Measurements from ENCODE around the gene COPB2. TPM values are rescaled to one million over a fixed set of nuclear protein-coding genes. Genes with fewer than 3 reads are reported as not detected.

COPB2 gene
- total RNA-seq, 4 donors from 2014 or later, result 46.7 to 59.3 (median 51.2) TPM

DNA sequence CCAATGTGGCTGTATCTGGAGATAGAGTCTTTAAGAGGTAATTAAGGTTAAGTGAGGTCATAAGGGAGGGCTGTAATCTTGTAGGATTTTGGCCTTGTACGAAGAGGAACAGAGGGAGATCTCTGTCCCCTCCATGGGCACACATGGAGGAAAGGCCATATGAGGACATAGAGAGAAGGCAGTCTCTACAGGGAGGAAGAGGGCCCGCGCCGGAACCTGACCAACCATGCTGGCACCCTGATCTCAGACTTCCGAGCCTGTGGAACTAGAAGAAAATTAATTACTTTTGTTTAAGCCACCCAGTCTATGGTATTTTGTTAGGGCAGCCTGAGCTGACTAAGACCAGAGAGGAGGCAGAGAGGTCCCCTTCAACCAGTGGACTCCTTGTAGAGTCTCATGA is 63.3 kb downstream of the COPB2 start:
- peak in 1 of 2 donors; percentile 59 for DNase-seq (ENCODE audit: low spot score in 2 of 2)
- Histone ChIP-seq H3K27me3 (peaks cover 10% of the 10 kb centered on the region), H3K4me1 (peaks cover 8% of the 10 kb centered on the region), H3K9me3 (no peaks in the 10 kb centered on the region), H3K4me3 (no peak overlapping the region), H3K36me3 (no peaks in the 10 kb centered on the region), H3K27ac (no peak overlapping the region)
- TF ChIP-seq, protein P1, sequence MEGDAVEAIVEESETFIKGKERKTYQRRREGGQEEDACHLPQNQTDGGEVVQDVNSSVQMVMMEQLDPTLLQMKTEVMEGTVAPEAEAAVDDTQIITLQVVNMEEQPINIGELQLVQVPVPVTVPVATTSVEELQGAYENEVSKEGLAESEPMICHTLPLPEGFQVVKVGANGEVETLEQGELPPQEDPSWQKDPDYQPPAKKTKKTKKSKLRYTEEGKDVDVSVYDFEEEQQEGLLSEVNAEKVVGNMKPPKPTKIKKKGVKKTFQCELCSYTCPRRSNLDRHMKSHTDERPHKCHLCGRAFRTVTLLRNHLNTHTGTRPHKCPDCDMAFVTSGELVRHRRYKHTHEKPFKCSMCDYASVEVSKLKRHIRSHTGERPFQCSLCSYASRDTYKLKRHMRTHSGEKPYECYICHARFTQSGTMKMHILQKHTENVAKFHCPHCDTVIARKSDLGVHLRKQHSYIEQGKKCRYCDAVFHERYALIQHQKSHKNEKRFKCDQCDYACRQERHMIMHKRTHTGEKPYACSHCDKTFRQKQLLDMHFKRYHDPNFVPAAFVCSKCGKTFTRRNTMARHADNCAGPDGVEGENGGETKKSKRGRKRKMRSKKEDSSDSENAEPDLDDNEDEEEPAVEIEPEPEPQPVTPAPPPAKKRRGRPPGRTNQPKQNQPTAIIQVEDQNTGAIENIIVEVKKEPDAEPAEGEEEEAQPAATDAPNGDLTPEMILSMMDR (IDR thresholded peaks at IDR 0.05), result no peak
- TF ChIP-seq POLR2A (IDR thresholded peaks at IDR 0.05), result no peak
- no peak for TF ChIP-seq POLR2AphosphoS5 (IDR thresholded peaks at IDR 0.05)
- TF ChIP-seq EP300 (IDR thresholded peaks at IDR 0.05), result no peak
- 91% methylated on average over 5 of the region's 5 CpGs for WGBS

- Histone ChIP-seq H3K4me3 (no peak overlapping the region), H3K9me3 (no peaks in the 10 kb centered on the region)
- TF ChIP-seq POLR2A (IDR thresholded peaks at IDR 0.05) (no peak), EP300 (IDR thresholded peaks at IDR 0.05) (no peak), POLR2AphosphoS5 (IDR thresholded peaks at IDR 0.05) (no peak)
- TF ChIP-seq, protein P1 (IDR thresholded peaks at IDR 0.05), result no peak
Measured at GRCh38 chr3:139325551-139325950, 63.9 kb downstream of the COPB2 start.

GRCh38 chr3:139324456-139324855 is 65.0 kb downstream of the COPB2 start:
- no peak for TF ChIP-seq POLR2AphosphoS5 (IDR thresholded peaks at IDR 0.05)
- no peak for TF ChIP-seq POLR2A (IDR thresholded peaks at IDR 0.05)
- no peak for TF ChIP-seq EP300 (IDR thresholded peaks at IDR 0.05)
- TF ChIP-seq, protein P1 (IDR thresholded peaks at IDR 0.05), result no peak

More at GRCh38 chr3:139325551-139325950, 63.9 kb downstream of the COPB2 start:
- Histone ChIP-seq H3K27ac (no peak overlapping the region), H3K27me3 (peaks cover 10% of the 10 kb centered on the region), H3K4me1 (peaks cover 8% of the 10 kb centered on the region), H3K36me3 (no peaks in the 10 kb centered on the region)
- peak in 1 of 2 donors; percentile 60 for DNase-seq (ENCODE audit: low spot score in 2 of 2)
- 87% methylated on average over 3 of the region's 3 CpGs for WGBS

DNA sequence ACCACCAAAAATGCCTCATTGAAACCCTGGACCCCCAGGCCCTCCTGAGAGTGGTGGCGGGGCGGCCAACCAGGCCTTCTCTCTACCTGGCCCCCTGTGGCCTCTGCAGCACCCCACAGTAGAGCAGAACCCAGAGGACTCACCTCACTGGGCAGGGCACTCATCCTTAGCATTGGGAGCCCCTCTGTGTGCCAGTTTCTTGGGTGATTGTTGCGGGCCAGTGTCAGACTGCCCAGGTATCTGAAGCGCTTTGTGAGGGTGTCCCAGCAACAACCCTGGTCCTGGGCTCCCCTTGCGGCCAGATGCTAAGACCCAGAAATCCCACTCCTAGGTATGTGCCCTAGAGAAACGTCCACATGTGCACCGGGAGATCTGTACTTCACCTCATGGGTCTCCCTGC is 66.3 kb downstream of the COPB2 start:
- peak in 1 of 2 donors; percentile 40 for DNase-seq (ENCODE audit: low spot score in 2 of 2)
- Histone ChIP-seq H3K4me1 (no peaks in the 10 kb centered on the region), H3K27me3 (peaks cover 1% of the 10 kb centered on the region), H3K4me3 (no peak overlapping the region), H3K9me3 (no peaks in the 10 kb centered on the region), H3K27ac (no peak overlapping the region), H3K36me3 (no peaks in the 10 kb centered on the region)
- WGBS, result 93% methylated on average over 5 of the region's 7 CpGs
- no peak for TF ChIP-seq POLR2A (IDR thresholded peaks at IDR 0.05)
- TF ChIP-seq POLR2AphosphoS5 (IDR thresholded peaks at IDR 0.05), result no peak
- TF ChIP-seq EP300 (IDR thresholded peaks at IDR 0.05), result no peak
- TF ChIP-seq, protein P1 (IDR thresholded peaks at IDR 0.05), result no peak

More at GRCh38 chr3:139324456-139324855, 65.0 kb downstream of the COPB2 start:
- no peaks in the 10 kb centered on the region for H3K27me3 ChIP-seq
- H3K4me3 ChIP-seq, result no peak overlapping the region
- H3K36me3 ChIP-seq, result no peaks in the 10 kb centered on the region
- no peak overlapping the region for H3K27ac ChIP-seq
- H3K9me3 ChIP-seq, result no peaks in the 10 kb centered on the region
- no peak for DNase-seq (ENCODE audit: low spot score in 2 of 2)
- H3K4me1 ChIP-seq, result peaks cover 6% of the 10 kb centered on the region
- WGBS, result 68% methylated on average over 5 of the region's 5 CpGs

DNA sequence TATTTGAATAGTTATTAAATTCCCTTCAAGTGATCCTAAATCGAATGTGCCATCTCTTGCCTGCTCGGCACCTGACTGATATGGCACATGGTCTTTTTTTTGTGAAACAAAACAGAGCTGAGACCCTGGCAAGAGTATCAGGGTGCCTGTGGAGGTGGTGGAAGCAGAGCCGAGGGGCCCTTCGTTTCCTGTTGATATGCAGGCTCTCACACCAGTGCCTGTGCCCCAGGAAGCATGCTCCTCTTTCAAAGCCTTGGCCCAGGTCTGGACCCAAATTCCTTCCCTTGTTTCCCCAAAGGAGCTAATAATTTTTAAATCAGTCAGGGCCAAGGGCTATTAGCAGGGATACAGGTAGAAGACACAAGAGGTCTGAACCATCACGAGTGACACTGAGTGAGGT is 67.1 kb downstream of the COPB2 start:
- DNase-seq (ENCODE audit: low spot score in 2 of 2), result peak in 1 of 2 donors; percentile 53
- Histone ChIP-seq H3K4me3 (no peak overlapping the region), H3K9me3 (no peaks in the 10 kb centered on the region), H3K27me3 (peaks cover 5% of the 10 kb centered on the region), H3K27ac (no peak overlapping the region), H3K4me1 (no peaks in the 10 kb centered on the region), H3K36me3 (no peaks in the 10 kb centered on the region)
- whole genome bisulfite sequencing, result 81% methylated on average over 5 of the region's 5 CpGs
- TF ChIP-seq POLR2A (IDR thresholded peaks at IDR 0.05) (no peak), POLR2AphosphoS5 (IDR thresholded peaks at IDR 0.05) (no peak), EP300 (IDR thresholded peaks at IDR 0.05) (no peak)
- TF ChIP-seq, protein P1 (IDR thresholded peaks at IDR 0.05), result no peak
